Measurements from ENCODE around the gene ZCWPW1. TPM values are rescaled to one million over a fixed set of nuclear protein-coding genes. Genes with fewer than 3 reads are reported as not detected.
"Not testable (repeated sequence)": the region's sequence is repeated elsewhere in the genome, so short reads cannot be mapped to it uniquely, and the experiment has no call there.

Gene ZCWPW1
- total and polyA plus RNA-seq, 2 experiments from 2014 or later: 0.59 to 2.7 TPM

- DNase-seq (ENCODE audit: low spot score) (no peak), ATAC-seq (no peak)
- H3K27ac ChIP-seq (ENCODE audit: low read depth): no peak overlapping the region; the same call in 1 of the 2 replicates
- H4K20me1 ChIP-seq (replicated peaks; ENCODE audit: insufficient read depth): no peaks in the 10 kb centered on the region; the same call in none of the 2 replicates
- peaks cover 12% of the 10 kb centered on the region for H3K36me3 ChIP-seq (ENCODE audit: insufficient read depth)
- H3K4me1 ChIP-seq (ENCODE audit: insufficient read depth): peaks cover 13% of the 10 kb centered on the region
- H2AFZ ChIP-seq: no peak overlapping the region
- Mint-ChIP-seq H3K9me3 (no peaks in the 10 kb centered on the region), H3K4me3 (no peak overlapping the region), H3K27ac (peak overlapping the region; percentile 39; the same call in 1 of the 2 replicates), H3K27me3 (ENCODE audit: insufficient read depth, low read depth, poor library complexity) (peaks cover 8% of the 10 kb centered on the region), H3K36me3 (ENCODE audit: low read depth) (peaks cover 40% of the 10 kb centered on the region), H3K4me1 (peaks cover 31% of the 10 kb centered on the region)
- TF ChIP-seq REST (IDR thresholded peaks at IDR 0.05; ENCODE audit: unreplicated experiment) (no peak), POLR2AphosphoS5 (IDR thresholded peaks at IDR 0.05; ENCODE audit: low read depth) (peak; percentile 14; the same call in 1 of the 2 replicates)
- no peak overlapping the region for H3K4me2 ChIP-seq
- no peak overlapping the region for H3K4me3 ChIP-seq
- H3K79me2 ChIP-seq (replicated peaks; ENCODE audit: insufficient read depth): no peaks in the 10 kb centered on the region
- no peaks in the 10 kb centered on the region for H3K27me3 ChIP-seq (ENCODE audit: insufficient read depth)
- no peaks in the 10 kb centered on the region for H3K9me2 ChIP-seq (ENCODE audit: insufficient read depth)
- 0 out of 2 replicates have a peak, but pooled peaks cover 7% of the 10 kb centered on the region for H3F3A ChIP-seq (replicated peaks; ENCODE audit: low read depth)
Measured at GRCh38 chr7:100366411-100367250, 61.9 kb downstream of the ZCWPW1 start.

GRCh38 chr7:100365998-100366367 lies 62.5 kb downstream of the ZCWPW1 start:
- DNase-seq (ENCODE audit: low spot score); H3K27ac Mint-ChIP-seq; H3K27me3 Mint-ChIP-seq (ENCODE audit: insufficient read depth, low read depth, poor library complexity); H3K4me2 ChIP-seq; H3K4me3 ChIP-seq; H3K9me2 ChIP-seq (ENCODE audit: insufficient read depth); H3K9me3 Mint-ChIP-seq; H3K27me3 ChIP-seq (ENCODE audit: insufficient read depth); H3K79me2 ChIP-seq (replicated peaks; ENCODE audit: insufficient read depth); H4K20me1 ChIP-seq (replicated peaks; ENCODE audit: insufficient read depth); H2AFZ ChIP-seq; H3K27ac ChIP-seq (ENCODE audit: low read depth); ATAC-seq; H3K4me3 Mint-ChIP-seq; H3F3A ChIP-seq (replicated peaks; ENCODE audit: low read depth): not testable (repeated sequence)
- H3K36me3 ChIP-seq (ENCODE audit: insufficient read depth): peaks cover 17% of the 10 kb centered on the region
- peaks cover 13% of the 10 kb centered on the region for H3K4me1 ChIP-seq (ENCODE audit: insufficient read depth)
- Mint-ChIP-seq H3K36me3 (ENCODE audit: low read depth) (peaks cover 46% of the 10 kb centered on the region), H3K4me1 (peaks cover 25% of the 10 kb centered on the region)

- Mint-ChIP-seq H3K4me3 (no peak overlapping the region), H3K9me3 (no peaks in the 10 kb centered on the region), H3K27ac (no peak overlapping the region), H3K36me3 (ENCODE audit: low read depth) (peaks cover 61% of the 10 kb centered on the region), H3K4me1 (peaks cover 15% of the 10 kb centered on the region), H3K27me3 (ENCODE audit: insufficient read depth, low read depth, poor library complexity) (peaks cover 10% of the 10 kb centered on the region)
- no peak overlapping the region for H3K4me2 ChIP-seq
- 0 out of 2 replicates have a peak, but pooled peaks cover 7% of the 10 kb centered on the region for H3F3A ChIP-seq (replicated peaks; ENCODE audit: low read depth)
- no peak for ATAC-seq
- H3K4me3 ChIP-seq: no peak overlapping the region
- H4K20me1 ChIP-seq (replicated peaks; ENCODE audit: insufficient read depth): no peaks in the 10 kb centered on the region; the same call in none of the 2 replicates
- H3K9me2 ChIP-seq (ENCODE audit: insufficient read depth): no peaks in the 10 kb centered on the region
- H3K79me2 ChIP-seq (replicated peaks; ENCODE audit: insufficient read depth): no peaks in the 10 kb centered on the region
- peaks cover 2% of the 10 kb centered on the region; the same call in 1 of the 2 replicates for H3K4me1 ChIP-seq (ENCODE audit: insufficient read depth)
- no peaks in the 10 kb centered on the region for H3K27me3 ChIP-seq (ENCODE audit: insufficient read depth)
- no peak overlapping the region for H3K27ac ChIP-seq (ENCODE audit: low read depth)
- no peak for DNase-seq (ENCODE audit: low spot score)
- H3K36me3 ChIP-seq (ENCODE audit: insufficient read depth): peaks cover 17% of the 10 kb centered on the region
- H2AFZ ChIP-seq: no peak overlapping the region
- TF ChIP-seq ZNF462 (CRISPR knock-in tag; IDR thresholded peaks at IDR 0.05) (no peak), POLR2AphosphoS5 (IDR thresholded peaks at IDR 0.05; ENCODE audit: low read depth) (no peak), ZNF331 (CRISPR knock-in tag; IDR thresholded peaks at IDR 0.05; ENCODE audit: low read depth) (no peak), EZH2phosphoT487 (IDR thresholded peaks at IDR 0.05; ENCODE audit: unreplicated experiment) (no peak)
Measured at GRCh38 chr7:100364480-100364879, 64.0 kb downstream of the ZCWPW1 start.

Measured in GM23338 (cell line).